Endothelial cell of umbilical vein (primary cell): ENCODE data around the gene SLC39A11. TPM values are rescaled to one million over a fixed set of nuclear protein-coding genes. Genes with fewer than 3 reads are reported as not detected.

Experiments
- BruUV-seq: library from RNA; stranded (reverse); fragments of 400-500 nt; replicated peaks from 2 replicates; lab custom pipeline; 2021; lab: Mats Ljungman, UMichigan
- CTCF ChIA-PET: fragments of 300-600, 350-600 bp; sonication (Branson Sonifier 250); formaldehyde crosslinking; loops from one replicate; lab custom pipeline; 2021; ENCODE audit warnings: antibody characterized with exemption, inconsistent platforms; lab: Charles Lee
- POLR2A ChIA-PET: fragments of 300-600, 350-600 bp; sonication (Branson Sonifier 250); formaldehyde crosslinking; loops from one replicate; lab custom pipeline; 2021; ENCODE audit warnings: antibody characterized with exemption, inconsistent platforms; lab: Charles Lee
- DNase-seq: peaks from one replicate; pipeline ENCODE4 v3.0.0-alpha.2; 2011; ENCODE audit warnings: low read depth, low spot score
- FAIRE-seq: peaks from 2 replicates; lab custom pipeline; 2011; peaks lifted over from hg19 to GRCh38; lab: Jason Lieb, UNC
- H2AFZ ChIP-seq: 2 replicates; pipeline ENCODE4 v1.6.0; 2012; ENCODE audit warnings: low read depth, low read length, control low read depth, inconsistent platforms
- H3K27ac ChIP-seq: 2 replicates; pipeline ENCODE4 v1.5.1; 2011; ENCODE audit warnings: low read depth, mild to moderate bottlenecking, control low read depth, low read length, moderate library complexity; ENCODE audit not compliant: insufficient read depth
- H3K27me3 ChIP-seq, 2 experiments: 2 replicates each; pipeline versions ENCODE4 v1.6.0 to v1.6.1; 2011; ENCODE audit warnings: low read length in 2 of 2, mixed read lengths in 1 of 2; ENCODE audit not compliant: control insufficient read depth in 2 of 2, insufficient read depth in 2 of 2
- H3K36me3 ChIP-seq, 2 experiments: 2 replicates in 1 of 2; 3 replicates in 1 of 2; pipeline ENCODE4 v1.5.1; 2011; ENCODE audit warnings: low read length in 2 of 2, mild to moderate bottlenecking in 1 of 2, moderate library complexity in 1 of 2; ENCODE audit not compliant: control insufficient read depth in 2 of 2, insufficient read depth in 2 of 2; ENCODE audit errors: extremely low read depth in 1 of 2
- H3K4me1 ChIP-seq: 3 replicates; pipeline ENCODE4 v1.5.1; 2011; ENCODE audit warnings: mild to moderate bottlenecking, low read length; ENCODE audit not compliant: control insufficient read depth, insufficient read depth; ENCODE audit errors: extremely low read depth
- H3K4me2 ChIP-seq: 2 replicates; pipeline ENCODE4 v1.6.1; 2011; ENCODE audit warnings: low read length, control low read depth, mixed read lengths; ENCODE audit not compliant: insufficient read depth
- H3K4me3 ChIP-seq, 3 experiments: fragments of 200-600 bp in 1 of 3; sonication (generic), shearing (Covaris generic) in 1 of 3; replicated peaks in 1 of 3; 2 replicates each; pipeline ENCODE4 v1.5.1; 2011 to 2016; ENCODE audit warnings: control low read depth in 3 of 3, low read length in 3 of 3, mild to moderate bottlenecking in 2 of 3, inconsistent platforms in 1 of 3, low read depth in 1 of 3, moderate library complexity in 1 of 3; ENCODE audit not compliant: insufficient read depth in 1 of 3
- H3K79me2 ChIP-seq: 2 replicates; pipeline ENCODE4 v1.6.0; 2012; ENCODE audit warnings: low read length, inconsistent platforms; ENCODE audit not compliant: control insufficient read depth, insufficient read depth
- H3K9ac ChIP-seq: replicated peaks from 2 replicates; pipeline ENCODE3; 2011; ENCODE audit warnings: low read length, control low read depth; ENCODE audit not compliant: insufficient read depth; ENCODE audit errors: extremely low read depth
- H3K9me1 ChIP-seq: replicated peaks from 3 replicates; pipeline ENCODE4 v1.6.0; 2011; ENCODE audit warnings: mild to moderate bottlenecking, low read length; ENCODE audit not compliant: control insufficient read depth, insufficient read depth; ENCODE audit errors: extremely low read depth
- H3K9me3 ChIP-seq: replicated peaks from 2 replicates; pipeline ENCODE4 v1.5.1; 2012; ENCODE audit warnings: low read length, inconsistent platforms; ENCODE audit not compliant: control insufficient read depth, insufficient read depth
- H4K20me1 ChIP-seq: replicated peaks from 2 replicates; pipeline ENCODE3; 2011; ENCODE audit warnings: mild to moderate bottlenecking, low read length; ENCODE audit not compliant: control insufficient read depth, insufficient read depth; ENCODE audit errors: extremely low read depth
- EZH2 ChIP-seq: IDR thresholded peaks from 2 replicates; pipeline ENCODE4 v1.6.1; 2012; ENCODE audit warnings: borderline replicate concordance, low read depth, mild to moderate bottlenecking, moderate library complexity, low read length, inconsistent platforms; ENCODE audit not compliant: severe bottlenecking
- FOS ChIP-seq: IDR thresholded peaks from 2 replicates; pipeline ENCODE4 v1.6.1; 2011; ENCODE audit warnings: mild to moderate bottlenecking, low read length, moderate library complexity, borderline replicate concordance; ENCODE audit not compliant: insufficient read depth
- GATA2 ChIP-seq: IDR thresholded peaks from 2 replicates; pipeline ENCODE4 v1.7.0; 2011; ENCODE audit warnings: low read depth, mild to moderate bottlenecking, moderate library complexity, mixed read lengths, low read length; ENCODE audit not compliant: insufficient read length, insufficient read depth
- JUN ChIP-seq: IDR thresholded peaks from 2 replicates; pipeline ENCODE4 v1.6.1; 2011; ENCODE audit warnings: borderline replicate concordance, low read depth; ENCODE audit not compliant: insufficient read length, insufficient read depth
- MYC ChIP-seq: IDR thresholded peaks from one replicate; pipeline ENCODE4 v1.6.1; 2011; ENCODE audit warnings: mild to moderate bottlenecking, low read depth, low read length
- POLR2A ChIP-seq: IDR thresholded peaks from 2 replicates; pipeline ENCODE4 v1.6.1; 2012; ENCODE audit warnings: low read depth, mild to moderate bottlenecking, control low read depth, low read length
- dilution Hi-C: fragments of 300-500 bp; cut with MboI; formaldehyde crosslinking; loops from one replicate; pipeline ENCODE4 v1.15.0; 2019; ENCODE audit warnings: low sequenced_read_pairs; ENCODE audit not compliant: extremely low pct_ligation_motif_present
- intact Hi-C: fragments of 100-400 bp; cut with micrococcal nuclease; formaldehyde crosslinking; loops from one replicate; pipeline ENCODE4 v1.10.0; 2022
- polyA plus RNA-seq, 4 experiments: library from polyadenylated mRNA; depleted of rRNA in 3 of 4; stranded (reverse) in 3 of 4; unstranded in 1 of 4; fragments of >200 nt; gene quantifications; 2 replicates each; pipeline versions ENCODE4 v1.2.1 to v1.2.3, GENCODE V29; 2011 to 2012; ENCODE audit warnings: missing spikeins in 1 of 4
- total RNA-seq: library from RNA; stranded (reverse); gene quantifications from 2 replicates; pipeline ENCODE4 v1.2.3, GENCODE V29; 2021
- TF ChIP-seq, protein P1 (sequence below), 2 donors: IDR thresholded peaks; 1 replicate in 1 of 2; 2 replicates in 1 of 2; pipeline ENCODE4 v1.5.1; 2011; ENCODE audit warnings: low read length in 2 of 2, mild to moderate bottlenecking in 2 of 2, moderate library complexity in 2 of 2, control low read depth in 1 of 2, inconsistent platforms in 1 of 2, low read depth in 1 of 2; ENCODE audit not compliant: insufficient read depth in 1 of 2; ENCODE audit errors: extremely low read depth in 1 of 2
- TF ChIP-seq, protein P2 (sequence below): IDR thresholded peaks from 2 replicates; pipeline ENCODE4 v1.6.1; 2011; ENCODE audit not compliant: insufficient read depth, insufficient read length

The SLC39A11 gene
- total and polyA plus RNA-seq, 2 donors (not counting 3 experiments of a cell fraction or from before 2014, with no cell fraction given), result 8.1 to 11.9 TPM

DNA sequence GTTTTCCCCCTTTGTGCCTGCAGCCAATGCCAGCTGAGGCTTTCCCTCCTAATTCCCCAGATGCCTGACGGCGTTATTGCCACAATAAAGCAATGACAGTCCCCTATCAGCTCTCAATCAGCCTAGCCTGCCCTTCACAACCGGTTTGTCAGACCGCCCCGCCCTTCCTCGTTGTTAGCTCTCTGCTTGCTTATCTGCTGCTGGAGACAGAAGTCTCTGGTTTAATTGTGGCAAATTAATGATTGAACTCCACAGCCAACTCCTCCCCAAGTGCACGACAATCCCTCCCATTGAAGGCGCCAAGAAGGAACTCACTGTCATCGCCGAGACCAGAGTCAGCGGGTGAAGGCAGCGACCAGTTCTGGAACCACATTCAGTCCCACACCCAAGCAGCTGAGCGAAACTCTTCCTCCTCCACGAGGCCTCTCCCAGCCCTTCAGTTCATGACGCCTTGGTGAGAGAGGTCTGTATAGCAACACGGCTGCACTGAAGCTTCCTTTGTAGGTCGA lies 474.4 kb downstream of the SLC39A11 start:
- Histone ChIP-seq H3K79me2 (no peaks in the 10 kb centered on the region), H3K27ac (no peak overlapping the region), H3K4me3 (no peak overlapping the region), H3K36me3 (no peaks in the 10 kb centered on the region), H3K27me3 (no peaks in the 10 kb centered on the region), H3K4me1 (no peaks in the 10 kb centered on the region), H3K9me1 (no peaks in the 10 kb centered on the region), H4K20me1 (no peaks in the 10 kb centered on the region), H3K9ac (no peak overlapping the region), H3K4me2 (no peak overlapping the region), H3K9me3 (no peaks in the 10 kb centered on the region), H2AFZ (no peak overlapping the region)
- CTCF ChIA-PET, result no interaction called here
- POLR2A ChIA-PET, result no interaction called here
- TF ChIP-seq MYC (no peak), POLR2A (no peak), EZH2 (no peak), GATA2 (no peak), JUN (no peak), FOS (no peak)
- TF ChIP-seq, protein P1, sequence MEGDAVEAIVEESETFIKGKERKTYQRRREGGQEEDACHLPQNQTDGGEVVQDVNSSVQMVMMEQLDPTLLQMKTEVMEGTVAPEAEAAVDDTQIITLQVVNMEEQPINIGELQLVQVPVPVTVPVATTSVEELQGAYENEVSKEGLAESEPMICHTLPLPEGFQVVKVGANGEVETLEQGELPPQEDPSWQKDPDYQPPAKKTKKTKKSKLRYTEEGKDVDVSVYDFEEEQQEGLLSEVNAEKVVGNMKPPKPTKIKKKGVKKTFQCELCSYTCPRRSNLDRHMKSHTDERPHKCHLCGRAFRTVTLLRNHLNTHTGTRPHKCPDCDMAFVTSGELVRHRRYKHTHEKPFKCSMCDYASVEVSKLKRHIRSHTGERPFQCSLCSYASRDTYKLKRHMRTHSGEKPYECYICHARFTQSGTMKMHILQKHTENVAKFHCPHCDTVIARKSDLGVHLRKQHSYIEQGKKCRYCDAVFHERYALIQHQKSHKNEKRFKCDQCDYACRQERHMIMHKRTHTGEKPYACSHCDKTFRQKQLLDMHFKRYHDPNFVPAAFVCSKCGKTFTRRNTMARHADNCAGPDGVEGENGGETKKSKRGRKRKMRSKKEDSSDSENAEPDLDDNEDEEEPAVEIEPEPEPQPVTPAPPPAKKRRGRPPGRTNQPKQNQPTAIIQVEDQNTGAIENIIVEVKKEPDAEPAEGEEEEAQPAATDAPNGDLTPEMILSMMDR (IDR thresholded peaks at IDR 0.05; ENCODE audit: extremely low read depth in 1 of 2, insufficient read depth in 1 of 2, low read depth in 1 of 2, low read length in 2 of 2), result no peak
- TF ChIP-seq, protein P2, sequence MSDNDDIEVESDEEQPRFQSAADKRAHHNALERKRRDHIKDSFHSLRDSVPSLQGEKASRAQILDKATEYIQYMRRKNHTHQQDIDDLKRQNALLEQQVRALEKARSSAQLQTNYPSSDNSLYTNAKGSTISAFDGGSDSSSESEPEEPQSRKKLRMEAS, result no peak
- intact Hi-C loops (no loop called here), dilution Hi-C loops (no loop called here)
- DNase-seq (no peak), FAIRE-seq (no peak)
- no TSS peak for BruUV-seq
